Stomach (tissue), 9 donors: Measurements from ENCODE around the gene ARHGAP26. TPM values are rescaled to one million over a fixed set of nuclear protein-coding genes. Genes with fewer than 3 reads are reported as not detected.

ENCODE experiments used
- DNase-seq, 2 donors: peaks; one replicate each; pipeline versions ENCODE4 v3.0.0 to v3.0.0-alpha.2; 2013 to 2019
- H3K27ac ChIP-seq, 5 donors: fragments of 200-600 bp in 4 of 5; sonication (generic) in 4 of 5; one replicate each; pipeline ENCODE4 v1.5.1; 2013 to 2019; ENCODE audit warnings: mild to moderate bottlenecking in 1 of 5, moderate library complexity in 1 of 5
- H3K27me3 ChIP-seq, 3 donors: fragments of 200-600 bp; sonication (generic); one replicate each; pipeline ENCODE4 v1.5.1; 2017 to 2019; ENCODE audit warnings: mixed run types in 1 of 3
- H3K36me3 ChIP-seq, 4 donors: fragments of 200-600 bp; sonication (generic); 1 replicate in 3 of 4; 2 replicates in 1 of 4; pipeline ENCODE4 v1.5.1; 2016 to 2019
- H3K4me1 ChIP-seq, 4 donors: fragments of 200-600 bp; sonication (generic); one replicate each; pipeline ENCODE4 v1.5.1; 2016 to 2019
- H3K4me3 ChIP-seq, 4 donors: fragments of 200-600 bp; sonication (generic) in 3 of 4; one replicate each; pipeline ENCODE4 v1.5.1; 2016 to 2019; ENCODE audit warnings: mild to moderate bottlenecking in 1 of 4
- H3K9me3 ChIP-seq, 4 donors: fragments of 200-600 bp; sonication (generic); one replicate each; pipeline ENCODE4 v1.5.1; 2016 to 2019
- CTCF ChIP-seq, 7 experiments: fragments of 450-650 bp in 4 of 7; fragments of 200-600 bp in 3 of 7; sonication (generic) in 3 of 7; IDR thresholded peaks; one replicate each; pipeline ENCODE4 v1.5.1; 2016 to 2019; ENCODE audit warnings: antibody characterized with exemption in 7 of 7, control low read depth in 2 of 7, mild to moderate bottlenecking in 1 of 7
- EP300 ChIP-seq: sonication (generic); formaldehyde crosslinking; IDR thresholded peaks from one replicate; pipeline ENCODE4 v1.6.1; 2017; ENCODE audit warnings: antibody characterized with exemption
- POLR2A ChIP-seq, 4 donors: fragments of 450-650 bp; IDR thresholded peaks; one replicate each; pipeline ENCODE4 v1.6.1; 2016; ENCODE audit warnings: antibody characterized with exemption in 4 of 4, control low read depth in 2 of 4, mild to moderate bottlenecking in 1 of 4, moderate library complexity in 1 of 4
- POLR2AphosphoS5 ChIP-seq, 3 donors: sonication (generic); formaldehyde crosslinking; IDR thresholded peaks; one replicate each; pipeline ENCODE4 v1.6.1; 2016; ENCODE audit warnings: antibody characterized with exemption in 3 of 3
- WGBS, 5 donors: extraction: QIAGEN DNeasy Blood & Tissue Kit in 3 of 5; methylation state at CpG; one replicate each; pipeline versions ENCODE4 v1.1.5 to v1.1.7; 2013 to 2018; 5-methylcytosine and 5-hydroxymethylcytosine counted together
- intact Hi-C: fragments of 100-400 bp; cut with DNase I; formaldehyde crosslinking; loops from one replicate; pipeline ENCODE4 v1.15.1; 2023; ENCODE audit warnings: low total_unique reads
- polyA plus RNA-seq, 3 donors: library from polyadenylated mRNA; stranded (reverse); fragments of 200-250 nt; gene quantifications; one replicate each; pipeline ENCODE4 v1.2.3, GENCODE V29; 2013
- total RNA-seq, 5 donors: library from RNA; depleted of rRNA; stranded (reverse); fragments of >200 nt; gene quantifications; one replicate each; pipeline versions ENCODE4 v1.1.0 to v1.2.3, GENCODE V29; 2014 to 2016
- donor health status: healthy with polysubstance abuse.
- donor health status: Bipolar disorder and iron deficiency.
- donor health status: healthy.

ARHGAP26 gene
- total and polyA plus RNA-seq, 8 donors: 4.0 to 115 (median 34.1) TPM

- Histone ChIP-seq H3K4me1 (peaks cover 0 to 16% (median 10%) of the 10 kb centered on the region in 4 donors), H3K27ac (no peak overlapping the region), H3K4me3 (no peak overlapping the region), H3K27me3 (no peaks in the 10 kb centered on the region), H3K9me3 (no peaks in the 10 kb centered on the region), H3K36me3 (no peaks in the 10 kb centered on the region)
- no peak for DNase-seq
- TF ChIP-seq EP300 (no peak), POLR2A (IDR thresholded peaks at IDR 0.05) (no peak), CTCF (IDR thresholded peaks at IDR 0.05) (no peak), POLR2AphosphoS5 (IDR thresholded peaks at IDR 0.05) (no peak)
- intact Hi-C loops: no loop called here
- WGBS, 5 donors: 40 to 66% (median 55%) methylated on average over 3 of the region's 3 CpGs
Measured at GRCh38 chr5:142966121-142966420, 195.9 kb downstream of the ARHGAP26 start.

- WGBS, 5 donors: 68 to 83% (median 70%) methylated on average over 2 of the region's 2 CpGs
- intact Hi-C loops: no loop called here
- Histone ChIP-seq H3K27me3 (no peaks in the 10 kb centered on the region), H3K9me3 (no peaks in the 10 kb centered on the region), H3K27ac (no peak overlapping the region), H3K4me3 (no peak overlapping the region), H3K36me3 (no peaks in the 10 kb centered on the region), H3K4me1 (peaks cover 0 to 22% (median 11%) of the 10 kb centered on the region in 4 donors)
- DNase-seq: no peak
- TF ChIP-seq POLR2A (IDR thresholded peaks at IDR 0.05) (no peak), CTCF (IDR thresholded peaks at IDR 0.05) (no peak), POLR2AphosphoS5 (IDR thresholded peaks at IDR 0.05) (no peak), EP300 (no peak)
Measured at GRCh38 chr5:142969186-142969585, 199.0 kb downstream of the ARHGAP26 start.

- H3K4me1 ChIP-seq: peaks cover 0 to 22% (median 11%) of the 10 kb centered on the region in 4 donors
- no peaks in the 10 kb centered on the region for H3K27me3 ChIP-seq
- WGBS, 5 donors: 71 to 87% (median 84%) methylated on average over 3 of the region's 3 CpGs
- no peak for DNase-seq
- intact Hi-C loops: no loop called here
- no peak overlapping the region for H3K4me3 ChIP-seq
- H3K36me3 ChIP-seq: no peaks in the 10 kb centered on the region
- no peak overlapping the region for H3K27ac ChIP-seq
- no peaks in the 10 kb centered on the region for H3K9me3 ChIP-seq
- no peak for TF ChIP-seq POLR2A (IDR thresholded peaks at IDR 0.05)
- no peak for TF ChIP-seq EP300
- TF ChIP-seq CTCF (IDR thresholded peaks at IDR 0.05): no peak
- TF ChIP-seq POLR2AphosphoS5 (IDR thresholded peaks at IDR 0.05): no peak
Measured at GRCh38 chr5:142969624-142970439, 199.7 kb downstream of the ARHGAP26 start.

GRCh38 chr5:142970440-142971030 is 200.4 kb downstream of the ARHGAP26 start:
- Histone ChIP-seq H3K4me1 (peaks cover 0 to 15% (median 8%) of the 10 kb centered on the region in 4 donors), H3K9me3 (no peaks in the 10 kb centered on the region), H3K27ac (no peak overlapping the region), H3K36me3 (no peaks in the 10 kb centered on the region), H3K4me3 (no peak overlapping the region), H3K27me3 (no peaks in the 10 kb centered on the region)
- intact Hi-C loops: no loop called here
- TF ChIP-seq POLR2AphosphoS5 (IDR thresholded peaks at IDR 0.05) (no peak), POLR2A (IDR thresholded peaks at IDR 0.05) (no peak)
- DNase-seq: no peak
- 89 to 96% (median 93%) methylated on average over 4 of the region's 4 CpGs for WGBS, 5 donors
